ENCODE data around the gene MRPL12.

DNA sequence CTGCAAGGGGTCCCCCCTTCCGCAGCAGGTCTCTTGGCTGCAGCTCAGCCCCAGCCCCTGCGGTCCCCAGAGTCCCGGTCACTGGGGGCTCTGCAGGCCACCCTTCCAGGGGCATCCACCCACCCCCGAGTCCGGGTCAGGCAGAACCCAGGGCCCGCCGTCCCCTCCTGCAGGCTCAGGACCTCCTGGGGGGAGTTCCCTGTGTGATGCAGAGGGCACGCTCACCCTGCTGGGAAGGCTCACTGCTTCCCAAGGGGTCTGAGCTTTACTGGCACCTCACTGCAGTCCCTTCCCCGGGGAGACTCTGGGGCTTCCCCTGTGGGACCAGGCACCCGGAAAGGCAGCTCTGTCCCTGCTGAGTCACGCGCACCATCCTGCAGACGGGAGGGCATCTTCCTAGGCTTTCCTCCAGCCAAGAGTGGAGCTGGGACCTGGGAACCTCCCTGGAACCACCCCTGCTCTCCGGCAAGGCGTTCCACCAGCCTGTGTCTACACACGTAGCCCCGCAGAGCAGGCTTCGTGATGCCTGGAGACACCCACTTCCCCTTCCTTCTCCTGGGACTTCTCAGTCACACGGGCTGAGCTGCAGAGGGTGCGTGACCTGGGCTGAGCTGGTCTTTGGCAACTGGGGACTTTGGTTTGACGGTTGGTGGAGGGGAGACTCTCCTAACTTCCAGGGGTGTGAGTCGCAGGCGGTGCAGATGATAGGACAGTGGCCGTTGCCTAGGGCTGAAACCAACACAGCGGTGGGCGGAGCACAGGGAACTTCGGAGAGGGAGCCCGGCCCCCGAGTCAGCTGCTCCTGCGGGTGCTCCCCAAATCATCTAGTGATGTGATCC is 32.3 kb downstream of the MRPL12 start:
- TF ChIP-seq EZH2phosphoT487 (IDR thresholded peaks at IDR 0.05; ENCODE audit: insufficient read depth, low read depth) (no peak), EZH2 (IDR thresholded peaks at IDR 0.05; ENCODE audit: insufficient read depth, poor library complexity, severe bottlenecking) (no peak)

All from GM23248 (cell line).